ENCODE measurements around the gene CA14.
"Not testable (repeated sequence)": the region's sequence is repeated elsewhere in the genome, so short reads cannot be mapped to it uniquely, and the experiment has no call there.

CA14 gene

DNA sequence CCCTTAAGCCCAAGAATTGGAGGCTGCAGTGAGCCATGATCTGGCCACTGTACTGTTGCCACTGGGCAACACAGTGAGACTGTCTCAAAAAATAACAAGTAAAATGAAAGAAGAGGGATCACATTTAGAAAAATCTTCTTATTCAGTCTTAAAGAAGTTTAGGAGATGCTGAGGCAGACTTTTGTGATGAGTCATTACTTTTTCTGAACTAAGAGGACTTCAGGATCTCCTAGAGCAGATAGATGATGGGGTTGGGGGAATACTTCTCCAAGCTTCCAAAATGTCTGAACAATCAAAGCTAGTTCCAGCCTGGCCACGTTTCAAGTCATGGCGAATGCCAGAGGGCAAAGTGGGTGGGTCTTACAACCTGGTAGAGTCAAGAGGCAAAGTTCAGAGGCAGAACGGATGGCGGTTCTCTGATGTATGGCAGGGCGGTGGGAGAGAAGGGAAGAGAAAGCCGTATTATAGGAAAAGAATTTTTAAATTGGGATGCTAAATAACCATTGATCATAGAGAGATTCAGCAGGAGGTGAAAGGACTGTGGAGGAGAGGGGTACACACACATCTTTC is 22.6 kb downstream of the CA14 start:
- no peak for DNase-seq (ENCODE audit: low read depth)

DNA sequence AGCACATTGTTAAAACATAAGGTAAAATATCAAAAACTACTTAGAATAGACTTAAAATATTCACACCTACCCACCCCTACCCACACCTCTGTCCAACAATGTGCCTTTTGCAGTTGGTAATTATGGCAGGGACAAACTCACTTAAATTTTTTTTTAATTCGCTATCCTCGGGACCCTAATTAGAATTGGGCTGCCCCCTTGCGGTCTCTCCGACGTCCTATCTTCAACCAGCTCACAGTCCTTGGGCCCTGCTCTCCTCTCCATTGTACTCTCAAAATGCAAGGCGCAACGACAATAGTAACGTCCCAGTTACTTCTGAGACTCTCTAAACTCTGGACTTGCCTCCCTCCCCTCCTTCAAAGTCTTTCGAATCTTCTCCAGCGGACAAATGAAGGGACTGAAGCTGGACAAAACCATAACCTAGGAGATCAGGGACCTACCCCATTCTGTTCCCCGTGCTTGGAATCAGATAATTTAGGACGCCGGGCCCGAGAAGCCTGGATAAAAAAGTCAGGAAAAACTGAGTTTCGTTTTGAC is 23.7 kb downstream of the CA14 start:
- DNase-seq (ENCODE audit: low read depth) = peak; percentile 50

DNA sequence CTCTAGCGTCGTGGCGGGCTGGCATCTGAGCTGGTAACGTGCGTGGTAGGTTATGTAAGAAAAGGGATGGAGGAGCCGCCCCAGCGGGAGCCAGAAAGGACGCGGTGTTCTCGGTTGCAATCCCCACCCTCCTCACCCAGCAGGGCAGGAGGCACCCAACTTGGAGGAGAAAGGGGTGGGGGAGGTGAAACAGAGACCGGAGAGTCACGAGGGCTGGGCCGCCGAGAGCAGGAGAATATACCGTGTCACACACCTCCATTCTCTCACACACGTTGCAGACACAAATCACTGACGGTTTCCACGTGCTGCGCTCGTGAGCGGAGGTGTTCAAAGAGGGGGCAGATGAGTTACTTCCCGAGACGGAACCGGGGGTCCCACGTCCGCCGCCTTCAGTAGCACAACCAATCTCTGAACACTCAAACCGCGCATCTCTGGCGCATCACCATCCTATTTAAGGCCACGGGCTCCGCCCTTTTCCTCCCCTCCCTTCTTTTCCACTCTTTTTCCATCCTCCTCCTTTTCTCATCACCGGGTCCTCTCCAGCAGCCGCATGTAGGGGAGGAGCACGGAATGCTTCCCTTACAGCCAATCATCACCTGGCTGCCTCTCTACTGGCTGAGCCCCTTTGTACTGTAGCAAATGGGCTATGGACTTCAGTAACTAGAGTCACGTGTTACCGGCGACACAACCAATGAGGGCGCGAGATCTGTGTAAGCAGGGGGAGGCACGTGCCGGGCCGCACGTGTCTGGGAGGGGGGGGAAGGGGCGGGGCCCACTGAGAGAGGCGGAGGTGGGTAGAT is 24.4 kb downstream of the CA14 start, which contains the start of gene CIART:
Gene CIART, plus strand, starts transcription at position 797 of the 800 bp plus-strand sequence. CDS start 714 bp downstream, outside the sequence.
- DNase-seq (ENCODE audit: low read depth) = peak; percentile 60

DNA sequence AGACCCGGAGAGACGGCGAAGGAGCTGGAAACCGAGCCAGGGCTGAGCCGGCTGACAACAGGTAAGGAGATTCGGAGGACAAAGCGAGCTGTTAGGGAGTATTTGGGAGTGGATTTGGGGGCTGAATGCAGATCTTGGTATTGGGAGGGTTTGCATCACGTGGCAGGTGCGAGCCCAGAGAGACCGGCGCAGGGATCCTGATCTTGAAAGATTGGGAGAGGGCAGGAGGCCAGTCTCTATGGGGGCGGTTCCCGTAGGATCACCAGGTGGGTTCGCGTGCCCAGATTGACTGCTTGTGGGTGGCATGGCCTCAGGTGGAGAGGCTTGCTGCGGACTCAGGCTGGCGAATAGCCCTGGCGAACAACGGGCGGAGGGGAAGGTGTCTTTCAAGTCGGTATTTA is 25.0 kb downstream of the CA14 start:
- DNase-seq (ENCODE audit: low read depth) = no peak

DNA sequence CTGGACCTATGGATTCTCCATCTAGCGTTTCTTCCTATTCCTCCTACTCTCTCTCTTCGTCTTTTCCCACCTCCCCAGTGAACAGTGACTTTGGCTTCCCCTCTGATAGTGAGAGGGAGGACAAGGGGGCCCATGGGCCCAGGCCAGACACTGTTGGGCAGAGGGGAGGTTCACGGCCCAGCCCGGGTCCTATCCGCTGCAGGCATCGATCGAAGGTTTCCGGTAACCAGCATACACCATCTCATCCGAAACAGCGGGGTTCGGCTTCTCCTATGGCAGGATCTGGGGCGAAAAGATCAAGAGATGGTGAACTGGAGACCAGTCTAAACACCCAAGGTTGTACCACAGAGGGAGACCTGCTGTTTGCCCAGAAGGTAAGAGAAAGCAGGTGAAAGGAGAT is 25.7 kb downstream of the CA14 start:
- DNase-seq (ENCODE audit: low read depth) = no peak

DNA sequence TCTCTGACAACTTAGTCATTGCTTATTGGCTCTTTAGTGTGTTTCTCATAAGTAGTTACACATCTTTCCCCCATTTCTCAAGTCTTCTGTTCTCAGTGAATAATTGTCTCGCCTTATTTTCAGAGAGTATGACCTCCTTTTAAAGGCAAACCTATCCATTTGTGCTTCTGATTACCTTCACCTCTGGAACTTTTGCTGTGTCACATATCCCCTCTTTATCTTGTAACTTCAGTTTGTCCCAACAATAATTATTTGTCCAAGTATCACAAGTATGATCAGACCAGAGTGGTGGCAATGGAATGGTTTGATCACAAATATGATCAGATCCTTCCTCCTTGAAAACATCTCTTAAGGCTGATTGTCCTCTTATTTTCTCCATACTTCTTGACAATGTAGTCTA is 30.8 kb downstream of the CA14 start:
- no peak for DNase-seq (ENCODE audit: low read depth)

DNA sequence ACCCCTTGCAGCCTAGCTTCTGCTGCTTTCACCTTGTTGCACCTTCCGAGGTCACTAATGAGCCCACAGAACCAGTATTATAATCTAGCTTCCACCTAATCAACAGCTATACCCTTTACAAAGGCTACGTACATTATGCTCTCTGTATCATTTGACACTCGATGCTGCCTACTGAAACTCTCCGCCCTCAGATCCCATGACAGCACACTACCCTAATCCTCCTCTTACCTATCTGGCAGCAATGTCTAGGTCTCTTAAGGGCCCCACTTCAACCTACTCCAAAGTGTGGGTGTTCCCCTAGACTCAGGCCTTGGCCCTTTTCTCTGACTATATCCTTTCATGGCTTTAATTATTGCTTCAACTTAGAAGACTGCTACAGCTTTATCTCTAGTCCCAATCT is 31.2 kb downstream of the CA14 start:
- no peak for DNase-seq (ENCODE audit: low read depth)

DNA sequence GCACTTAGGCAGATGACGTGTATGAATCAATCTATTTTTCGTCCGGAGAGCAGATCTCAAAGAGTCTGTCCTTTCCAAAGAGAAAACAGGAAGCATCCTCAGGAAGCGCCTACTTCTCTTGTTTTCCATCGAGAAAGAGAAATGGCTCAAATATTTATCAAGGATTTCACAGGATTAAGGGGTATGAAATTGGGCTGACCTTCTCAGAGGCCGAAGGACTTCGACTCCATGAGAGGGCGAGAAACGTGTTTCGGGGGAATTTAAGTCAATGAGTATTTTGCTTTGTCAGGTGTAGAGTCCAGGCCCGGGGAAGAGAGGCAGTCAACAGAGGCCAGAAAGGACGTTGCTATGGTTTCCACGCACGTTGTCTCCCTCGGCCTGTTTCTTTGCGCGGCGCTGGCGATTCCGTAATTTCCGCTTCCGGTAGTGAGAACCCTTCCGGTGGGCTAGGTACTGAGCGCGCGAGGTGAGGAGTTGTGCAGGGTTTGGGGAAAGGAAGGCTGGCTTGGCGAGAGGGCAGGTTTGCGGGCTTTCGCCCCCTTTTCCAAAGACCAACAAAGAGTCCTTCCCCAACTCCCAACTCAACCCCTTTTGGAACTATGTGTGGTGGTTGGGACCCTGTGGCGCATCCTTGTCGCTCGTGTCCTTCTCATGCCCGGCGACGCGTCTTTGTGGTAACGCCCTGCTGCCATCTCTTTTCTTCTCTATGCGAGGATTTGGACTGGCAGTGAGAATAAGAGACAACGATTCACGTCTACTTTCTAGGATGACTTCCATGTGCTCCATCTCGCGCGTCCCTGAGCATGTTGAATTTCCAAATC is 36.1 kb downstream of the CA14 start, which contains the start of gene MRPS21:
Gene MRPS21, plus strand, starts transcription at position 429 of the 821 bp plus-strand sequence. CDS start 506 bp downstream, outside the sequence.
- DNase-seq (ENCODE audit: low read depth) = peak; percentile 85

DNA sequence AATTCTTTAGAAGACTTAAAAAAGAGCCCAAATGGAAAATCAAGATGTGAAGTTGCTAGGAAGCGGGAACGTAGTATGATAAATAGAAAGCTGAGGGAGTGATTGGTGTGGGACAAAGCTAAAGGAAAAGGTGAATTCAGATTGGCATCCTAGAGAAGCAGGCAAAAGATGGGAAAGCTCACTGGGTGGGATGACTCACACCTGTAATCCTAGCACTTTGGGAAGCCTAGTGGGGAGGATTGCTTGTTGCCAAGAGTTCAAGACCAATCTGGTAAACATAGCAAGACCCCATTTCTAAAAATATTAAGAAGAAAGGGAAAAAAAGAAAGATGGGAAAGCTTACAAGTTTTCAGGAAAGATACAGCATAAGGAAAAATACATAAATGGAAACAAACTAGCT is 37.9 kb downstream of the CA14 start:
- no peak for DNase-seq (ENCODE audit: low read depth)

DNA sequence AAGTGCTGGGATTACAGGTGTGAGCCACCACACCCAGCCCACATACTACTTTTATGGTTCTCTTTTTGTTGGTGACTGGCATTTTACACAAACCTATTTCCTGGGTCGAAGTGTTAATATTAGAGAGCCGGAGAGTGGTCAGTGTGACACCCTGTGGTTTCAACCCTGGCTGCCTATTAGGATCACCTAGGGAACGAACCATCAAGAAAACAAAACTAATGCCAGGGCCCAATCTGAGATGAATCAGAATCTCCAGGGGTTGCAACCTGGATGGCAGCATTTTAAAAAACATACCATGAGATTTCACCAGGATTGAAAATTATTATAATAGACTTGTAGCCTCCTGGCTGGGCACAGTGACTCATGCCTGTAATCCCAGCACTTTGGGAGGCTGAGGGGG is 42.1 kb downstream of the CA14 start:
- DNase-seq (ENCODE audit: low read depth) = no peak

DNA sequence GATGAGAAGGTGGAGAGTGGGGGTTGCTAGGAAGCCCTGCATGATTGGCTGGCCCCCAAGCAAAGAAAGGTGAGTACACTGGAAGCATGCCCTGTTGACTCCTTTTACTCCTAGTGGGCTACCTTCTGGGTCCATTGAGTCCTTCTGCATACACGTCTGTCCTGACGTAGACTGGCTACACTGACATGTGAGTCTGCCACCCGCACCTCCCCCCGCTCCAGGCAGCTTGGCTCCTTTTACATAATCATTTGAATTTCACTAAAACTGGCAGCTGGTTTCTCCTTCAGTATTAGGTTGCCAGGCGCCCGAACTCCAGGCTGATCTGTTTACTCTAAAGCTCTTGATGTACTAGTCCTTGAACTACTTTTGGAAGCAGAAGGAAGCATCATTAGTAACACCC is 44.8 kb downstream of the CA14 start:
- DNase-seq (ENCODE audit: low read depth) = no peak

DNA sequence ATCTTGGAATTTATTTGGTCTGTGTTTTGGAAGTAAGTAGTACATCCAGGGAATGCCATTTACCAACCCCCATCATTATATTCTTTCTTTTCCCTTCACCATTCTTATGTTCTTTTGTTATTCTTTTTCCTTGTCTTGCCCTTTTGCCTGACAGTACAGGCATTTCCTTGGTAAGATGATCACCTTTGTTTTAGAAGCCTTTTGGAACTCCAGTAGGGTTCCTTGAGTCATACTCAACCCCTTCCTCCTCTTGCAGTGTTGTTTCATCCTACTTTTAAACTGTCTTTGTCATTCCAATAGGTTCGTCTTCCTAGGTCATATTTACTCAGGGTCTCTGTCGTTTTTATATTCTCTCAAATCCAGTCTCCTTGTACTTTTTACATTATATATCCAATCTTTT is 45.3 kb downstream of the CA14 start:
- no peak for DNase-seq (ENCODE audit: low read depth)

DNA sequence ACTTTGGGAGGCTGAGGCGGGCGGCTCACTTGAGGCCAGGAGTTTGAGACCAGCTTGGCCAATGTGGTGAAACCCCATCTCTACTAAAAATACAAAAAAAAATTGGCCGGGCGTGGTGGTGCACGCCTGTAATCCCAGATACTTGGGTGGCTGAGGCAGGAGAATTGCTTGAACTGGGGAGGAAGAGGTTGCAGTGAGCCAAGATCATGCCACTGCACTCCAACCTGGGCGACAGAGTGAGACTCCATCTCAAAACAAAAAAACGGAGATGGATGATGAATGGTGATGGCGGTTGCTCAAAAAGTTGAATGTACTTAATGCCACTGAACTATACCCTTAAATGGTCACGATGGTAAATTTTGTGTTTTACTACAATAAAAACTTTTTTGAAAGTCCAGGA is 51.0 kb downstream of the CA14 start:
- DNase-seq (ENCODE audit: low read depth) = not testable (repeated sequence)

DNA sequence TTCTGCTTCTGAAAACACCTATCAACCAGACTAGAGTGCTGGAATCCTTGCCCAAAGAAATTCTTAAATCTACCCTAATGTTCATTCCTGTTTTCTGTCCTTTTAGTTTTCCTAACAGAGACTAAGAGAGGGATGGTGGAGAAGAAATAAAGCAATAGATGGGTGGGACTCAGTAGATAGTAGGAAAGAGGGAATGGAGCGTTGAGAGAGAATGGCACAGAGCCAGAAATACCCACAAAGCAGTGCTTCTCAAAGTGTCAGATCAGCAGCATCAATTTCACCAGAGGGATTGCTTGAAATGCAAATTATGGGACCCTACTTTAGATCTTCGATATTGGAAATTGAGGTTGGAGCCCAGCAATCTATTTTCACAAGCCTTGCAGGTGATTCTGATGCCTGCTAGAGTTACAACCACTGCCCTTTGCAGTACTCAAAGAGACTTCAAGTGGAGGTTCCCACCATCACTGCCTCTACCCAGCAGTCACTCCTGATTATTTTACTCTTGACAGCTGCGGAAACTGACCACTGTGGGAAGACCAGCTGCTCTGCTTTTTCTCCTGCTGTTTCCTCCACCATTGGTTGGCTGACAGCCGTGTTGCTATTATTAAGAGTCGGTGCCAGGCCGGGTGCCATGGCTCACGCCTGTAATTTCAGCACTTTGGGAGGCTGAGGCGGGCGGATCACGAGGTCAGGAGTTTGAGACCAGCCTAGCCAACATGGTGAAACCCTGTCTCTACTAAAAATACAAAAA is 52.4 kb downstream of the CA14 start:
- no peak for DNase-seq (ENCODE audit: low read depth)

DNA sequence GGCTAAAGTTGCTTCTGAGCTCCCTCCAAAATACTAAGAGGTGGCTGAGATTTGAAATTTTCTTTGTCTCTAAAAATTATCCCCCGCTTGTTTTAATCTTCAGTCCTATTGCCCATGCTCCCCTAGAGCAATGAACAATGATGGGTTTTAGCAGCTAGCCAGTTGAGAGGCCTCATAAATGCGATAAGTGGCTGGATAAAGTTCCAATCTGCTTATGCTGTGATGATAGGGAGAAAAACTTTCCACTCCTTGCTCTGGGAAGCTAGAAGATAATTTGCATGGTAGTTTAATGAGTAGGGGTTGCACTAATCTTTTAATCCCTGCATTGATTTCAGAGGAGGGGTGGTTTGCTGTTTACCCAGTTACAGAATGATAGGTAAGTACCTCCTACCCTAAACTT is 54.2 kb downstream of the CA14 start:
- no peak for DNase-seq (ENCODE audit: low read depth)

Data from activated T-cell treated with anti-CD3 and anti-CD28 coated beads for 48 hours (primary cell).